GM21576 (cell line): ENCODE data around the gene DRC3.
"Not testable (repeated sequence)": the region's sequence is repeated elsewhere in the genome, so short reads cannot be mapped to it uniquely, and the experiment has no call there.

ENCODE experiments used
- ATAC-seq: cut with Tn5 transposase; IDR thresholded peaks from one replicate; pipeline ENCODE4 v1.9.1; 2021; ENCODE audit warnings: mild to moderate bottlenecking, moderate library complexity; ENCODE audit not compliant: unreplicated experiment

Gene DRC3

DNA sequence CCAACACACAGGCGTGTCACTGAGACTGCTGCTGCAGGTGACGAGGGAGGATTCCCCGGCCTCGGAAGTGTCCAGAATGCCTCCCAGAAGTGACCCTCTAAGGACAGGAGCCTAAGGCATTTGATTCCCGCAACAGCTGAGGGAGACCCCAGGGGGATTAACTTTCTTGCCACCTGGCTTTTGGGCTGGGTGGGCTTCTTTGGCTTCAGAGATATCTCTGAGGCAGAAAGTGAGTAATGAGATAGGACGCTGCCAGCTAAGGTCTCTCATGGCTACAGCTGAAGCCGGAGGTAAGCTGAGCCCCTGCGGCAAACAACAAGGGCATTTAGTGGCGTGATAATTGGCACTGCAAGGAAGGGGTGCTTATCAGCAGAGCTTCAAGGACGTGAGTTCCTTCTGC lies 17.0 kb downstream of the DRC3 start:
- no peak for ATAC-seq

DNA sequence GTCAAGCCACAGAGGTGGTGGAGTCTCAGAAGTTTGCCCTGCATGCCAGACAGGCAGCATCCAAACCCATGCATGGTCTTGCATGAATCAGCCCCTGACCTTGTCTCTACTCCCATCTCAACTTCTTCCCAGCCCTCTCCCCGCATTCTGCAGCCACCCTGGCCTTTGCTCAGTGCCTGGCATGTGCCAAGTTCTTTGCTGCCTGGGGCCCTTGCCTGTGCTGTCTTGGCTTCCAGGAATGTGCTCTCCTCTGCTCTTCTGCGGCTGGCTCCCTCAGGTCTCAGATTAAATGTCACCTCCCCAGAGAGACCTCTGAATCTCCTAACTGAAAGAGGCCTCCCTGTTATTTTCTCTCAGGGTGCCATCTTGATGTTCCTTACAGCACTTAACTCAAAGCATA lies 17.6 kb downstream of the DRC3 start:
- no peak for ATAC-seq

DNA sequence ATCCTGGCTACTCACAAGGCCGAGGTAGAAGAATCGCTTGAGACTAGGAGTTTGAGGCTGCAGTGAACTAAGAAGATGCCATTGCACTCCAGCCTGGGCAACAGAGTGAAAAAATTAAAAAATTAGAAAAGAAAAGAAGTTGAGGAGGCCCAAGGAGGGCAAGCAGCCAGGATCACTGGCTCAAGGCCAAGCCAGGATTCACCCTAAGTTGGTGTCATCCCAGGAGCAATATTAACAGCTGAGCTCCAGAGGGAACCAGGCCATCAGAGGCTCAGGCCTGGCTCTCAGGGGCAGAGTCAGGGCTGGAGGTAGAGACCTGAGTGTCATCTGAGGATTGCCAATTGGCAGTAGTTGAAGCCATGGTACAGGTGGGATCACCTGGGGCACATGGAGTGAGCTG lies 20.7 kb downstream of the DRC3 start:
- no peak for ATAC-seq

DNA sequence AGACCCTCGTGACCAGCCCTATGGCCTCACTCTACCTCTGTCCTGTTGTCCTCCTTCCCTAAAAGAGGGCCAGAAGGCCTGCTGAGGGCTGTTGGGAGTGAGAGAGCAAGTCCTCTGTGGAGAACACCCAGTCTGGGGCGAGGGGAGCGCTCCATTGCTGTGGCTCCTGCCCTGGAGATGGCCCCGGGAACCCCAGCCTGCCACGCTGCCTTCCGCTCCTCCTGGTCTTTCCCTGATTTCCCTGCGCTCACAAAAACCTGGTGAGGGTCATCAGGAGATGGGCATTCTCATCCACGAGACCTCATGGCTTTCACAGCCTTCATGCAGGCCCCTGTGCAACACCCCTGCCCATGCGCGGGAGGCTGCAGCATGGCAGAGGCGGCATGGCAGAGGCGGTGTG lies 21.2 kb downstream of the DRC3 start:
- ATAC-seq, result no peak

DNA sequence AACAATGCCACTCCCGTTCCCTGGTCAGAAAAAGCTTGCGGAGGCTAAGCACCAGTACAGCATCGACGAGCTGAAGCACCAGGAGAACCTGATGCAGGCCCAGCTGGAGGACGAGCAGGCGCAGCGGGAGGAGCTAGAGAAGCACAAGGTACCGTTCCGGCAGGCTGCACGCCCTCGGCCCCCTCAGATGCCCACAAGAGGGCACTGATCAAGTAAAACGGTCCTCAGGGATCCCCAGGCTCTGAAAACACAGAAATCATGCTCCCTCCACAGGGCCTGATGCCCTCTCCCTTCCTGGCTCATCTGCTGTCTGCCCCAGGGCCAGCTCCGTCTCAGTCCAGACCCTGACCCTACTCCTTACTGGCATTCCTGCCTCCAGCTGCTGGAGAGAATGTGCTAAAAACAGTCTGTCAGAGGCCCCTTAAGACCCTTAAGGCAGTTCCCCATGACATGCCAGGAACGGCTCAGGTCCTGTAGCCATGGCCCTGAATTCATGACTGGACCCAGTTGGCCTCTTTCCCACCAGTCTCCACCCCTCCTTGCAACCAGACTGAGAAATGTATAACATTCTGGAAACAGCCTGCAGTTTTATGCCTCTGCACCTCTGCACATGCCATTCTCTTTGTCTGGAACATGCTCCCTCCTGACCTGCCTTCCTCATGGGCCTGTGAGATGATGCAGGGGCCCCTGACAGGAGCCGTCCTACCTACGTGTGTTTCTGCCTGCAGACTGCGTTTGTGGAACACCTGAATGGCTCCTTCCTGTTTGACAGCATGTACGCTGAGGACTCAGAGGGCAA lies 21.8 kb downstream of the DRC3 start:
- ATAC-seq, result no peak

DNA sequence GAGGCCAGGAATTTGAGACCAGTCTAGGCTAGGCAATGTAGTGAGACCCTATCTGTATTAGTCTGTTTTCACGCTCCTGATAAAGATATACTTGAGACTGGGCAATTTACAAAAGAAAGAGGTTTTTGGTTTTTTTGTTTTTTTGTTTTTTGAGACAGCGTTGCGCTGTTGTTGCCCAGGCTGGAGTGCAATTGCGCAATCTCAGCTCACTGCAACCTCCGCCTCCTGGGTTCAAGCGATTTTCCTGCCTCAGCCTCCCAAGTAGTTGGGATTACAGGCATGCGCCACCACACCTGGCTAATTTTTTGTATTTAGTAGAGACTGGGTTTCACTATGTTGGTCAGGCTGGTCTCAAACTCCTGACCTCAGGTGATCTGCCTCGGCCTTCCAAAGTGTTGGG lies 23.2 kb downstream of the DRC3 start:
- not testable (repeated sequence) for ATAC-seq

DNA sequence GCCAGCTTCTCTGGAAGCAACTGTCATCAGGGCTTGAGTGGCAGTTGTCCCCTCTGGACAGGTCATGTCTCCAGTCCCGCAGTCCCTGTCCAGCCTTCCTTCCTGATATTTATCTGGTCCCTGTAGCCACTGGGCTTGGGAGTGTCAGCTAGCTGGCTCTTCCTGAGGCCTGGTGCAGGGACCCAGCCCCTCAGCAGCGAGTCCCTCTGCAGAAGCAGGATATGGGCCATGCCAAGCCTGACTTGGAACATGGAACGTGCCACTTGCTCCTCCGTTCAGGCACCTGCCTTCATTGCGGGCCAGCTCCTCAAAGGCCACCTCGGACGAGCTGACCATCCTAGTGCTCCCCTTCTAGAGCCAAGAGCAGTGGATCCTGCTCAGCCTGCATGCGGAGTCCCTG lies 26.3 kb downstream of the DRC3 start:
- ATAC-seq, result no peak

DNA sequence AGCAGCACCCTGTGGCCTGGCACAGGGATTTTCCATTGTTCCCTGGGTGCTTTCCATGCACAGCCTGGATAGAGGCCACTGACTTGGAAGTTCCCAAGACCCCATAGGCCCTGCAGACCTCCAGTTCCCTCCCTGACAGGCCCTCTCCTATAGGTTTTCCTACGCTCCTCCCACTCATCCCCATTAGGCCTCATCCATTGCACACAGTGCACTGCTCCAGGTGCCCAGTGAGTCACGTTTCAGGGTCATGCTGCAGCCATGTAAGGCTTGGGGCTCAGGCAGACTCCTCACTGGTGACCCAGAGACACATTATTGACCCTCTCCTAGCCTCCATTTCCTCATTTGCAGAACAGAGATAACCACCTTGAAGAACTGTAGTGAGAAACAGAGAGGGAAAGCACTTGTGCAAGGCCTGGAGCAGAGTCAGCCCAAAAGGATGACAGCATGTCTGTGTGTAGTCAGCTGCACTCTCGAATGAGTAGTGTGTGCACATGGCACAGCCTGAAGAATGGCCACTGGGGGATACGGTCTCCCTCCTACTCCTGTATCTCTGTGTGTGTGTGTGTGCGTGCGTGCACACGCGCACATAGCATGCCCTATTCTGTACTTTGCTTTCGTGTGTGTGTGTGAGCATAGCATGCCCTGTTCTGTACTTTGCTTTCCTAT lies 26.8 kb downstream of the DRC3 start:
- no peak for ATAC-seq

DNA sequence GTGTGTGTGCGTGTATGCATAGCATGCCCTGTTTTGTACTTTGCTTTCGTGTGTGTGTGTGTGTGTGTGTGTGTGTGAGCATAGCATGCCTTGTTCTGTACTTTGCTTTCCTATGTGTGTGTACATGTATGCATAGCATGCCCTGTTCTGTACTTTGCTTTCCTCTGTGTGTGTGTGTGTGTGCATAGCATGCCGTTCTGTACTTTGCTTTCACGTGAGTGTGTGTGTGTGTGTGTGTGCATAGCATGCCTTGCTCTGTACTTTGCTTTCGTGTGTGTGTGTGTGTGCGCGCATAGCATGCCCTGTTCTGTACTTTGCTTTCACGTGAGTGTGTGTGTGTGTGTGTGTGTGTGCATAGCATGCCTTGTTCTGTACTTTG lies 27.4 kb downstream of the DRC3 start:
- no peak for ATAC-seq

DNA sequence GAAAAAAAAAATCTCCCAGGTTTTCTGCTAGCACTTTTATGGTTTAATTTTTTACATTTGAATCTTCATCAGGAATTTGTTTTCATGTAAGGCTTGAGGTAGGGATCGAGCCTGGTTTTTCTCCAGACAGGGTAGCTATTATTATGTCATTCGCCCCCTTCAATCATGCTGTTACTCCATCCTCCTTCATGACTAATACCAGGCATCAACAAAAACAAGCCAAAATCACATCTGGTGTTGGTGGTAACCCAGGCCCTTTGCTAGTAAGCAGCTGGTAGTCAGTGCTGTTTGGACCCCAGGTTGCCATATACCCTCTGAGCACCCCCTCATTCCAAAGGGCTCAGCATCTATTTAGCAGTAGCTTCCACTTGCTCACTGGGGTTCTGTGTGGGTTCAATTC lies 29.5 kb downstream of the DRC3 start:
- ATAC-seq, result no peak

DNA sequence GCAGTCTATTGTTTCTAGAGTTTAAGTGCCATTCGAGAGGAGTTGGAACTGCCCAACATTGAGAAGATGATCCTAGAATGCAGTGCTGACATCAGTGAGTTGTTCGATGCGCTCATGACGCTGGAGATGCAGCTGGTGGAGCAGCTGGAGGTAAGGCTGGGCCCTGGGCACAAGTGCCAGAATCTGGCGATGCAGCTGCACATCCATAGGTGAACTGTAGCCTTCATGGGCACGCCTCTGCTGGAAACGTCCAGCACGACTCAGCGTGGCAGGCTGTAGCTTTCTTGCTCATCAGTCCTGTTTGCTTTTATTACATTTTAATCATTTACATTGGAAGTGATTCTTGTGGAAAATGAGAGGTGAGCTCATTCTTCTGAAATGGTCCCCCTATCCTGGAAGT lies 31.7 kb downstream of the DRC3 start:
- ATAC-seq, result no peak

DNA sequence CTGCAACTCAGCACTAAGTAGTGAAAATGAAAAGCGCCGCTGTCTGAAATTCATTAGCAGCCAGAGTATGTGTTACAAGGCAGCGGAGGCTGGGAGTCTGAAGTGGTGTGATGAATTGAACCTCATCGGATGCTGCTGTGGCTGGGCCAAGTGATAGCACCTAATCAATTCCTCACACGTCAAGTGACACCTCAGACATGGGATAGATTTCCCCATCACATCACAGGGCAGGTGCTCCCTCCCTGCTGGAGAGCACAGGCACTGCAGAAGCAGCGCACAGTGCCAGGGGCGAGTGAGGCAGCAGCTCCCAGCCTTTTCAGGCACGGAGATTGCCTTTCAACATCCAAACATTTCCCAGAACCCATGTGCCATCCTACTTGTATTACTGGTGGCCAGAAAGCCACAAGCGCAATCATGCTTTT lies 32.2 kb downstream of the DRC3 start:
- ATAC-seq, result no peak

DNA sequence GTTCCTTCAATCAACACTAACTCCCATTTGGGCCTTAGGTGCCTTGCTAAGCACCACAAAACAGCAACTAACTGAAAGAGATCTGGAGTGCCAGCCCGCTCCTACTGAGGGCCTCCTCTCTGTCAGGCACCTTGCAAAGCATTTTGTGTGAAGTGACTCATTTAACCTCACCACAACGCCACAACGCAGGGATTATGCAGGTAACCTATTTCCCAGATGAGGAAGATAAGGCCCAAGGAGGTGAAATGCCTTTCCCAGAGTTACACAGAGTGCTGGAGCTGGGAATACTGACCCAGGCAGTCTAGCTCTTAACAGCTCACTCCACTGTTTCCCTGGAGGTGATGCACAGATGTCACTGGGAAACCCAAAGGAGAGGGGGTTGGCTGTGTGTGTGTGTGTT lies 32.8 kb downstream of the DRC3 start:
- no peak for ATAC-seq

DNA sequence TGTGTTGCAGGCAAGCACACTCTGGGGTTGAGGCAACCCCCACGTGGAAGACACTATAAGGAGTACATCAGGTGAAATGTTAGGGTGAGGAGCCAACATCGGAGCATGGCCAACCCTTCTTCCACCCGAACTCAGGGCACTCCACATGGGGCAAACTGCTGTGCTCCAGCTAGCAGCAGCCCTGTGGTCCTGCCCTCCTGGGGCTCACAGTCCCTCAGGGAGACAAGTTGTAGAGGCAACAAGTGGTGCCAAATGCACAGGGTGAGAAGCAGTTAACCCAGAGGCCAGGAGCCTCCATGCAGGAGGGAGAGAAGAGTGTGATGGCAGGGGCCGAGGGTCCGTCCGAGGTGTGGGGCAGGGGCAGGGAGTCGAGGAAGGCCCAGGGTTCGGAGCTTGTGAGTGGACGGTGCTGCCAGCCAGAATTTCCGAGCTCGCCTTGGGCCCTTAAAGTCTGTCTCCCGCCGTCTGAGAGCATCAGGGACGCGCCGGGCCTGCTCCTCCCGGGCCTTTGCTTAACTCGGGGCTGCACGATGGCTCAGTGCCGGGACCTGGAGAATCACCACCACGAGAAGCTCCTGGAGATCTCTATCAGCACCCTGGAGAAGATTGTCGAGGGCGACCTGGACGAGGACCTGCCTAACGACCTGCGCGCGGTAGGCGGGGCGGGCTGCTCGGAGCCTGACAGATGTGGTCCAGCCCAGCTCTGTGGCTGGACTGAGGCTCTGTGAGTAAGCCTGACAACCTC lies 34.0 kb downstream of the DRC3 start:
- ATAC-seq, result no peak

DNA sequence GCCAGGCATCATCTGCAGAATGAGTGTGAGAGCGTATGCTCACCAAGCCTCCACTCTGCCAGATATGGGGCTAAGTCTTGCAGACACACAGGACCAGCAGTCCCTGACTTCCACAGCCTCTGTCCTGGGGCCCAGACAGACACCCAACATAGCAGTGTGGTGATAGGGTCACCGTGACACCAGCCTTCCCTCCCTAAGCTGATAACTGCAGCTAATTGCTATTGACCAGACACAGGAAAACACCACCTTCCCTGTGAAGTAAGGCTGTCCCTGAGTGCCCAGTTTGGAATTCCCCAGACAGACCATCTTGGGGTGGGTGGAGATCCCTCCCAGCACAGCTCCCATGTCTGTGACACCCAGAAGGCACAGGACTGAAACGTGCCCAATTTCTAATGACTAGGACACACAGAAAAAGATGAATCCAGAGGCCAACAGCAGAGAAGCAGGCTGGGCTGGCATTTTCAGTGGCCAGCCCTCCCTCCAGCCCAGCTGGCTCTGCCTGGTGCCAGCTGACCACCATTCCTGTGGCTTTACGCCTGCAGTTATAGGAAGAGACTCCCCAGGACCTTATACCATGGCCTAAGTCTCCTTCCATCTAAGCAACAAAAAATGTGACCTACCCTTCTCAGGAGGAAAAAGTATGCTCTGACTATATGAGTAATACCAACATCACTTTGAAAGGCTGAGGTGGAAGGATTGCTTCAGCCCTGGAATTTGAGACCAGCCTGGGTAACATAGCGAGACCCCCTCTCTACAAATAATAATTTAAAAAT lies 36.0 kb downstream of the DRC3 start:
- no peak for ATAC-seq

DNA sequence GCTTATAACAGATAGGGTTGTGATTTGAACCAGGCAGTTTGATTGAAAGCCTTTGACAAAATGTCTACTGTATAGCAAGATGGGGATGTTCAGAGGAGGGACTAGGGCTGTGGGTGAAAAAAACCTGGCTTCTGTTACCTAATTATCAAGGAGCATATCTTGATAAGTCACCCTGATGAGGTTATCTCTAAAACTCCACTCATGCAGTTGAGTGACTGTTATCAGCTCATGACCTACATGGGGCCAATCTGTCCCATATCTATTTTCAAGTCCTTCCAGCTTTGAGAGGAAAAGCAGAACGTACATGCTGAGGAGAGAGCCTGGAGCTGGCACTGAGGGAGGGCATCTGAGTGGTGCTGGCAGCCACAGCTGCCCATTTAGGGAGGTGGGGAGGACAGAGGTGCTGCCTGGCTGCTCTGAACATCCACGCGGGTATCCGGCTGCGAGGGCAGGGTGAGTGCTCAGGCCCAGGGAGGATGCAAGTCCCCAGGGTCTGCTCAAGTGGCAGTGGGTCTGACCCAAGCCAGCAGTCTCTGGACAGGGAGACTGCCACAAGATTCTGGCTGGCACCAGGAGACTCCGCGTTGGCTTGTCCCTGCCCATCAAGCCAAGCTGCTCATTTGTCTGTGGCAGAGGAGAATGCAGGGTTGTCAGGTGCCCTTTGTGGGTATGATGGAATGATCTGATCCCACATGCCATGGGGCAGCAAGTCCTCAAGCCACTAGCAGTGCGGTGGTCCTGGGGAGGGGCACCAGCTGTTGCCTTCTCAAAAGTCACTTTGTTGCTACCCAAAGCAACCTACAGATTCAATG lies 37.2 kb downstream of the DRC3 start:
- no peak for ATAC-seq

DNA sequence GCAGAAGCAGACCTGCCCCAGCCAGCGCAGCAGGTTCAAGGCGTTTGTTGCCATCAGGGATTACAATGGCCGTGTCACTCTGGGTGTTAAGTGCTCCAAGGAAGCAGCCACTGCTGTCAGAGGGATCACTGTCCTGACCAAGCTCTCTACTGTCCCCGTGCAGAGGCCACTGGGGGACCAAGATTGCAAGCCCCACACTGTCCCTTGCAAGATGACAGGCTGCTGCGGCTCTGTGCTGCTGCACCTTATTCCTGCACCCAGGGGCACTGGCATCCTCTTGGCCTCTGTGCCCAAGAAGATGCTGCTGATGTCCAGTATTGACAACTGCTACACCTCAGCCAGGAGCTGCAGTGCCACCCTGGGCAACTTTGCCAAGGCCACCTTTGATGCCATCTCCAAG lies 38.6 kb downstream of the DRC3 start:
- no peak for ATAC-seq

DNA sequence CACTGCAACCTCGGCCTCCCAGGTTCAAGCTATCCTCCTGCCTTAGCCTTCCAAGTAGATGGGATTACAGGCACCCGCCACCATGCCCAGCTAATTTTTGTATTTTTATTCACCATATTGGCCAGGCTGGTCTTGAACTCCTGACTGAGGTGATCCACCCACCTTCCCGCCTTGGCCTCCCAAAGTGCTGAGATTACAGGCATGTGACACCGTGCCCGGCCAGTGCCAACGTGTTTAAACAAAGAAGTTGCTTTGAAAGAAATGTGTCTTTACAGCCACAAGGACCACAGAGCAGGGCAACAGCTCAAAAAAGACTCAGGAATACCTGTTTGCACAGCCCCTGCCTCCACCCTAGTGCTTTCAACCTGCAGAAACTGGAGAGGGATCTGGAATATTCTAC lies 41.3 kb downstream of the DRC3 start:
- no peak for ATAC-seq

DNA sequence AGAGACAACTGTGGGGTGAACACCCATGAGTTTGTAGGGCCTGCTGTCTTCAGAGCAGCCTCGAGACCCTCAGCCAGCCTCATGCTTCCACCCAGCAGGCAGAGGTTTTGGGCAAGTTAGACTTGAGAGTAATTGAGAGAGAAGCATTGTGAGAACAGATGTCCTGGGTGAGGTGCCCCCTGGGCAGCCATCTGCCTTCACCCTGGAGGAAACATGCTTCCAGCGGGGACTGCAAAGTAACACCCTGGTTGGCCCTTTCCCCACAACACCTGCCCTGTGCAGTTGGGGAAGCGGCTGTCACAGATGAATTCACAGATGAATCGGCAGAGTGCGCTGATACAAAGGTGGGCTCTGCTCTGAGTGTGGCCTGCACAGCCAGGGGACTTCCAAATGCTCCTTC lies 42.9 kb downstream of the DRC3 start:
- ATAC-seq, result no peak

DNA sequence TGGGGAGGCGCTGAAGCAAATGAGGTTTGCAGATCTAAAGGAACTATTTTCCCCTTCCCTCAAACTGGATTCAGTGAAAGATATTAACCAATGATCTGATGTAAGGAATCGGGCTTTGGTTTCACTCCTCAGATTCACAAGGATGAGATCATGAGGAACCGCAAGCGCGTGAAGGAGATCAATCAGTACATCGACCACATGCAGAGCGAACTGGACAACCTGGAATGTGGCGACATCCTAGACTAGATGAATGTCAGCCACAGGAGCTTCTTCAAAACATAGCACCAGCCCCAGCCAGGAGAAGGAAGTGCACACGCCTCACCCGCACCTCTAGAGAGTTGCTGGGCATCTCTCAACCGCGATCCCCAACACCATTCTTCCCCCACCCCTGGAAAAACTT lies 43.8 kb downstream of the DRC3 start:
- no peak for ATAC-seq
